GM18519 (cell line): ENCODE measurements around the gene BCAP29.

Experiments
- ATAC-seq: cut with Tn5 transposase; IDR thresholded peaks from one replicate; pipeline ENCODE4 v1.9.1; 2021; ENCODE audit warnings: mild to moderate bottlenecking, moderate library complexity; ENCODE audit not compliant: unreplicated experiment, low FRiP score

The BCAP29 gene

DNA sequence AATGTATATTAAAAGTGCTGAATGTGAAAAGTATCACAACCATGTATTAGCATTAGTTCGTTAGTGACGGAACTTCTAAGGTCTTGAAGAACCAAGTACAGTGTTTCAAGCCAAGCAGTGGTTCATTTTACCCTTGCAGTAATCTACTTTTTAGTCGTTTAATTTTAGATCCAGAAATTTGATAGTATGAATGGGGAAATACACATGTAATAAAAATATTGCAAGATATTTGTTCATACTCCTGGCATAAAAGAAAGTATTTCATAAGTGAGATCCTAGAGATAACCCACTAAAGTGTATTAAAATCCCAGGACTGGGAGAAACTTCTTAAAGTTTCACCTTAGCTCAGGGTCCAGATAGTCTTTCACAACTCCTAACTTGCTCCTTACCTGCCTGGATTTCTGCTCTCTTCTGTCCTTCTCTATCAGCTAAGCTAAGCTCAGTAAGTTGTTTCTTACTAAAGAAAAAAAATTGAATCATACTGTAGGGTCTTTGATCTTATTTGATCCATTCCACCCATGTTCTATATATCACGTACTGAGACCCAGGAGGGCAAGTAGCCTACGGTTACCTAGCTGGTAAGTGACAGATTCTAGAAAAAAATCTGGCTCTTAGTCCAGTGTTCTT is 1.5 kb downstream of the BCAP29 start:
- ATAC-seq: no peak

GRCh38 chr7:107582875-107583274 is 2.8 kb downstream of the BCAP29 start:
- ATAC-seq: no peak

DNA sequence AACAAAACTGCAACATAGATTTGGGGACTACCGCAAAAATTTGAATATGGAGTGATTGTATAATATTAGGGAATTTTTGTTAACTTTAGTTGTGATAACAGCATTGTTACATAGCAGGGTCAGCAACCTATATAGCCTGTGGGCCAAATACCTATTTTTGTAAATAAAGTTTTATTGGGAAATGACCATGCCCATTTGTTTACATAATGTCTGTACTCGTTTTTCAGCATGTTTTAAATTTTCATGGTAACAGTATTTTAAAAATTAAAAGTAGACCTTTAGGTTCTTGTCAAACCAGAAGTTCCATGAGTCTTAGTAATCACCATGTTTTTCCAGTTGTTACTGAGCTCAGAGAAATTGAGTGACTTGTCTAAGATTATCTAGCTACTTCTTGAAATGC is 4.7 kb downstream of the BCAP29 start:
- no peak for ATAC-seq

DNA sequence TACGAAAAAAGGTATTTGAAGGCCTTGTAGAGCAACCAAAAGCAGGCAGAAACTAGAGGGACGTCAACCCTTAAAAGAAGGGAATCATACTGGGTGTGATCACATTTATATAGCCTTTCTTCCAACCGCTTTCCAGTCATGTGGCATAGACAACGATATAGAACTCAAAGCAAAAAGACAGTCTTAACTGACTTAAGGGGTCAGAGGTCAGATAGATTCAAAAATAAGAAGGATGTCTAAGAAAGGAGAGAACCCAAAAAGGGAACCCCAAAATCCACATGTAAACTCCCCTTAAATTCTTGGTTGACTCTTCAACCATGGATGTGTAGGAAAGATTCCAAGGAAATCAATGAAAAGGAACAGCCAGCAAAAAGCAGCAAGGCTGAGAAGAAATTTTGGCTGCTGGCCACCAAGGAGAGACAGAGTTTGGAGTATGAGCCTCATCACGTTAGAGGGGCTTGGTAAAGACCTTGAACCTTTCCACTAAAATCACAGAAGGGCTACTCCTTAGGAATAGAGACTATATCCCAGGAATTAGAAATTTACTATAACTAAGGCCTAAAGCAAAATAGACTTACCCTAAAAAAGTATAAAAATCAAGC is 8.6 kb downstream of the BCAP29 start:
- no peak for ATAC-seq

DNA sequence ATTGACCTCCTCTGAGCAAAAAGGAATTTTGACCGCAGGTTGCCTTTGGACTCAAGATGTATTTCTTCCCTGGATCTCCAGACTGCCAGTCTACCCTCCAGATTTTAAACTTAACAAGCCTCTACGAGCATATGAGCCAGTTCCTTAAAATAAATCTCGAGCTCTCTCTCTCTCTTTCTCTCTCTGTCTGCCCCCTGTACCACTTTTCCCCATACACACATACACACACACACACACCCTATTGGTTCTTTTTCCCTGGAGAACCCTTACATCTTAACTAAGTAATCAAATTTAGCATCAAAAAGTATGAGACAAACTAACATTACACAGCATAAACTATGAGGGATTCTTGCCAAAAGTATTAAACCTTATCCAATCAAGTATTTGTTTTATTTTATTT is 11.4 kb downstream of the BCAP29 start:
- no peak for ATAC-seq

- no peak for ATAC-seq
These were observed 12.4 kb downstream of the BCAP29 start for GRCh38 chr7:107592361-107593024.

GRCh38 chr7:107593025-107593410 is 13.0 kb downstream of the BCAP29 start:
- ATAC-seq: no peak

- ATAC-seq: no peak
These were observed 15.1 kb downstream of the BCAP29 start for GRCh38 chr7:107594961-107595737.

DNA sequence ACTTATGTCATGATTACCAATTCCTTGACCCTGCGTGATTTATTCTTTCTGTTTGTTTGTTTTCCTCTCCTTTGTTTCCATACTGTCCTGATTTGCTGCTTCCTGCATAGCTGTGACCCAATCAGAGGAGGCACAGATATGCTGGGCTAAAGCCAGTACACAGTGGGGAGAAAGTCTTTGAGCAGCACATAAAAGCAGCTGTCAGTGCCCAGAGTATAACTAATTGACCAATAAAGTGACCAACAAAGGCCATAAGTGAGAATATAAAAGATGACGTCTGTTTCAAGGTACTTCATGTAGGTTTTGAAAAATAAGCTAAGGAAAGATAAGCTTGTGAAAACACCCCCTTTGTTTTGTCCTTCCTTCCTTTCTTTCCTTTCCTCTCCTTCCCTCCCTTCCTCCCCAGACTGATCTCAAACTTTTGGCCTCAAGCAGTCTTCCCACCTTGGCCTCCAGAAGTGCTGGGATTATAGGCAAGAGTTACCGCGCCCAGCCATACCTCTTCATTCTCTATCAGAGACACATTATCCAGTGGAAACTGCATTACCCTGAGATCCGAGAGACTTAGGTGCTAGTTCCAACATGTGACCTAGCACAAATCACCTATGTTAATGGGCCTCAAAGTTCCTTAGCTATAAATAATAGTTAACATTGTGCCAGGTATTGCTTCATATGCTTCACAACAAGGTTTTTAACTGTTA is 17.0 kb downstream of the BCAP29 start:
- ATAC-seq: no peak

GRCh38 chr7:107597582-107597916 is 17.5 kb downstream of the BCAP29 start:
- ATAC-seq: no peak

GRCh38 chr7:107597953-107598352 is 17.9 kb downstream of the BCAP29 start:
- no peak for ATAC-seq

GRCh38 chr7:107599262-107599661 is 19.2 kb downstream of the BCAP29 start:
- no peak for ATAC-seq

- ATAC-seq: no peak
These were observed 20.8 kb downstream of the BCAP29 start for GRCh38 chr7:107600816-107601215.

- no peak for ATAC-seq
These were observed 25.3 kb downstream of the BCAP29 start for GRCh38 chr7:107605218-107605815.

DNA sequence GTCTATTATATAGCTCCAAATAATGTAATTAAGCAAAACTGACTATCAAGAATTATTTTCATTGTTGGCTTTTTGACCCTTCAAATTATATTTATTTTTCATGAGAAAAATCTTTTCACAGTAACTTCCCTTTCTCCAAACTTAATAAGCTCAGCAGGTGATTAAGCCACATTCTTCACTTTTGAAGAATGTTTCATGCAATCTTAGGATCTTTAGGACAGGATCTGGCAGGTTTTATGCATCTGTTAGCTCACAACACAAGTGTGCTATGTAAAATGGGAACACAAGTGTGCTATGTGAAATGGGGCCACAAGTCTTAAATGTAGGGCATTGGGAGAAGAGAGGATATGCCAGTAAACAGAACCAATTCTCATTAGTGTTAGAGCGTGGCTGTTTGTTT is 26.3 kb downstream of the BCAP29 start:
- no peak for ATAC-seq

- ATAC-seq: no peak
These were observed 29.8 kb downstream of the BCAP29 start for GRCh38 chr7:107609811-107610261.

- no peak for ATAC-seq
These were observed 30.3 kb downstream of the BCAP29 start for GRCh38 chr7:107610323-107610722.

DNA sequence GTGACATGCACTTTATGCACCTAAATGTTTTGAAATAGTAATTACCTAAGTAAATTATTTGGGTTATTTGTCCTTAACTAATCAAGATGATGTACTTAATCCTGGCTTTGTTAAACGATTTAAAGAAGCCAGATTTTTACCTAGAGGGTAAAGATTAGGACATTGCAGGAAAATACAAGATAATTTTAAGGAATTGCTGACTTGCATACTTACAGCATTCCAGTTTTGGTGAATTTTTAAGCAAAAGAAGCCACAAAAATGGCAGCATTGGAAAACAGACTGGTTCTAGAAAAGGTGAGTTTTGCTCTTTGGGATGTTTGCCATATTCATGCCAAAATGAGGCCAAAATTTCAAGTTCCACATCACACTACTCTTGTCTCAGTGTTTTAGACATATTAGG is 33.4 kb downstream of the BCAP29 start:
- no peak for ATAC-seq

DNA sequence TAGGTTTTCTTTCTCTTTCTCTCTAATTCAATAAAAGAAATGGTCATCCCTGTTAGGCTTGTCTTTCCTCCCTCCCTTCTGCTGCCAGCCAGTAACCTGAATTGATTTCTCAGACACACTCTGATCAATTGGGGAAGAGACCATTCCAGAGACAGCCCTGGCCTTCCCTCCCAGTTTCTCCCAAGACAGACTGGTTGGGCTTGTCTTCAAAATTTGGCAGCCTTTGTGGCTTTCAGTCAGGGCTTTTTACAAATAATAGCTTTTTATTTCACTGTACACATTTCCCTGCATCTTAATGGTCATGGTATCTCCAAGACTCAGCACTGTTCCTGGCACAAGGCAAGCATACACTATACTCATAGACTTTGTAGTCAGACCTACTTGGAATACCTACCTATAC is 33.9 kb downstream of the BCAP29 start:
- no peak for ATAC-seq

DNA sequence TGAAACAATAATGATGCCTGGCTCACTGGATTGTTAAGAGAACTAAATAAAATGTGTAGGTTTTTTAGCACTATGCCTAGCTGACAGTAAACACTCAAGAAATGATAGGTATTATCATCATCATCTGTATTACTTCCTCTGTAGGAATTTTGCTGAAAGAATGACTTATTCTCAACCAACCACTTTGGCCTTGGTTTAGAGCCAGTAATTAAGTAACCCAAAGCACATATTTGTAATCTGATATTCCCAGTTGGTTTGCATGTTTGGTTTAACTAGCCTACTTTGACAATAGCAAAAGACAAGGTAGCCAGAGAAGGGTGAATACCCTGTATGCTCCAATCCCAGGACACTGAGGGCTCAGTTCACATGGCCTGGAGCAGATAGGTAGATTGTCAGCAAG is 34.4 kb downstream of the BCAP29 start:
- ATAC-seq: no peak
